Measurements from ENCODE around the gene SGPL1.

SGPL1 gene

DNA sequence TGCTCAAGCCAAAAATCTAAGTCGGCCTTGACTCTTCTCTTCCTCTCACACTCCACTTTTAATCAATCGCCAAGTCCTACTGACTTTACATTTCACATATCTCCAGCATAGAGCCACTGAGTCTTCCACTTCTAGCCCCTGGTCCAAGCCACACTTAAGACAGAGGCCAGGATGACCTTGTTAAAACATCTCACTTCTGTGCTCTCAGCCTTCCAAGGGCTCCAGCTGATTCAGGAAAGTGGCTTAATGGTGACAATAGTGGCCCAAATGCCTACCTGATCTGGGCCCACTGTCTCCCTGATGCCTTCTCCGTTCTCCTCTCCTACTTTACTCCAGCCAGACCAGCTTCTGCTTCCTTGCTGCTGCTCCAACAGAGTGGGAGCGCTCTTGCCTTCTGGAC, 35.0 kb upstream of the SGPL1 start:
- no peak for DNase-seq

DNA sequence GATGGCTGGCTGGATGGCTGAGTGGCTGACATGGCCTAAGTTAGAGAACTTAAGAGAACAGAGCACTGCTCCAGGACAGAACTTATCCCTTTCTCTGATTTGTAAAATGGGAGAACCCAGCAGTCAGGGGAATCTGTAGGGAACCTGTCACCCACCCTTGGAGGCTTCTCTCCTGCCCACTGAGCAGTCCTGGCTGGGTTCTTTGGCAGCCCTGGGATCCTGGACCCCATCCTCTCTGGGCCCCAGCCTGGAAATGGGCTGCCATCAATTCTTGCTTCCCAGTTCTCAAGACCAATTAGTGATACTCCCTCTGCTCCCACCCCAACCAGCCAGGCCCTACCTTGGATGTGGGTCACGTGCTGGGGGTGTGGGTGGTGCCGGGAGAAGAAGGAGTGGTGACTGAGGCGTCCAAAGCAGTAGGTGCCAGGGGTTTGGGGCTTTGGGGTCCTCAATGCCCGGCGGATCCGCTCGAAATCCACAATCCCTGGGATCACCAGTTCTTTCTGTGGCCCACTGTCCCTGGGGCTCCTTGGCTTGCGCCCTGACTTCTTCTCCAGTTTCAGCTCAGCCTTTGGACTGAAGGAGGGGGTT, 34.2 kb upstream of the SGPL1 start:
- no peak for DNase-seq

DNA sequence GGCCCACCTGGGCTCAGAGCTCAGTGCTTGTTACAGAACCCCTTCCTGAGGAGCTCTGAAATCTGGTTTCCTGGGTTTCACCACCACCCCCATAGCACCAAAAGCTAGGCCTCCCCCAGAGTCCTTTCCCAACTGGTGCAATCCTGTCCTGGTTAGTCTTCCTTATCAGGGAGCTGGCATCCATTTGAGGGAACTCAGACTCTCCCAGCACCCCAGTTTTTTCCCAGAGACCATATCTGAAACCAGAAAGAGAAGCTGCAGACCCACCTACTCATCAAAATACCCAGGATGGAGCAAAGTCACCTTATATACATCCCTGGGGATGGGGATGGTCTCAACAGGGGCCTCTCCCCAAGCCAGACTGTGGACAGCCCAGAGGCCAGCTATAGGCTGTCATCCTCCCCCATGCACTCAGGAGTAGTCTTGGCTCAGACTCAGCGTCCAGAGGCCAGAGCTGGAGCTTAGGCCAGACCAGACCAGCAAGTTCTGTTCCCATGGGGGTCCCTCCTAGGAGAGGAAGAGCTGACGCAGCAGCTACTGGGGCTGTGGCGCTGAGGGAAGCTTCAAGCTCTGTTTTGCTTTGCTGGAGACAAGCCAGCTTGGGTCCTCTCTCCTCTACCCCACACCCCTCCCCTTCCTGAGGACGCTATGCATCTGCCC, 33.5 kb upstream of the SGPL1 start:
- DNase-seq, result no peak

DNA sequence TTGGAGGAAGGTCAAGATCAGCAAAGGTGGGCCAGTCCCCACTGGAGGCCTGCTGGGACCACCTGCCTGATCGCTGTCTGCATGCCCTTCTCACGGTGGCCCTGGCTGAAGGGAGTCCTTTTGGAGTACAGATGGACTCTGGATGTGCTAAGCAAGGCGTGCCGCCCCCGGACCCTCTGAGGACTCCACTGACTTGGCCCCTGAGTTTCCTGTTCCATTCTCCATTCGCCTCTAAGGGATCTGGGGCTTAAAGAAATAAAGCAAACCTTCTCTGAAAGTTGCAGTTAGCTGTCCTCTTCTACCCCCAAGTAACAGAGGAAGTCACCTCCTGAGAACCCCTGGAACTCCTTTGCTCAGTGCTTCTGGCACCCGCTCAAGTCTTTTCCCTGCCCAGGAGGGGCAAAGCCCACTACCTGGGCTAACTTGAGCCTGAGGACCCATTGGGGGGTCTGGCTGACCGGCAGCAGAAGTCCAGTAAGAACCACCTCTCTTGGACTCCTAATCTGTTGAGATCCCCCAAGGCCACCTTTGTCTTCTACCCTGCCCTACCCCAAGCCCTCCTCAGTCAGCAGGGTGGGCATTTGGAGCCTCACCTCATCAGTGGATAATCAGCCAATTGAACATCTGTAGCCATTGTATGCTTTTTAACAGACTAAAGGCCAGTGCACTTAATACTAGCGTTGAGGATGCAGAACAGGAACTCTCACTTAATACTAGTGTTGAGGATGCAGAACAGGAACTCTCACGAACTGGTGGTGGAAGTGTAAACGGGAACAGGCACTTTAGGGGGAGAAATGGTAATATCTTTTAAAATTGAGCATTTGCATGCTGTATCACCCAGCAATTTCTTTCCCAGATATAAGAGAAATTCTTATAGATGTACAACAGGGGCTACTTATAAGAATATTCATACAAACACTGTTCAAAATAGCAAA, 32.7 kb upstream of the SGPL1 start:
- no peak for DNase-seq

DNA sequence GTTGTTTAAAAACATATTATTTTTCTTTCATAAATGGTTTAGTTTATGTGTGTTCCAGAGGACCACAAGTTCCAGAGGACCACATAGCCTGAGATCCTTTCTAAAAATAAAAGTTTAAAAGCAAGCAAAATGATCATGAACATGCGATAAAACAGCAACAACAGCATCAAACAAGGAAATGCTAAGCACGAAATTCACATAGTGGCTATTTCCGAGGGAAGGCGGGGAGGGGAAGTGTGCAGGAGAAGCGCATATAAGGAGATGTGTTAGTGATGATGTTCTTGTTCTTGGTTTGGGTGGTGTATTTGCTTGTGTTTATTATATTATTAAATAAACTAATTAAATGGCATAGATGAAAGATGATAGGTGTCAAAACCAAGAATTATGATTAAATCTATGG, 31.7 kb upstream of the SGPL1 start:
- no peak for DNase-seq

DNA sequence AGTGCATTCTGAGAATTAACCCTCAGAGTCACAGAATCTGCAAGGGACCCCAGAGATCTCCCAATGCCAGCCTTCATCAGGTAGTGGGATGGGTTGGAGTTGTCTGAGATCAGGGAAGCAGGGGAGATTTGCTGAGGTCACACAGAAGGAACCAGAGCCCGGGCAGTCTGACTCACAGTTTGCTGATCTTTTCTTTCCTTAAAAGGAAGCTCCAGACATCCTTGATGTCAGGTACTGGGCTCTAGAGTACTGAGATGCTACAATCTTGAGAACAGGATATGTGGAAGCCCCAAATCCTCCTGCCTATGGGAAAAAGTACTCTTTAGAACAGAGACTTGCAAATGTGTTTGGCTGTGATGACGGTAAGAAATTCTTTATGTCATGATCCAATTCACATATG, 31.3 kb upstream of the SGPL1 start:
- DNase-seq, result no peak

DNA sequence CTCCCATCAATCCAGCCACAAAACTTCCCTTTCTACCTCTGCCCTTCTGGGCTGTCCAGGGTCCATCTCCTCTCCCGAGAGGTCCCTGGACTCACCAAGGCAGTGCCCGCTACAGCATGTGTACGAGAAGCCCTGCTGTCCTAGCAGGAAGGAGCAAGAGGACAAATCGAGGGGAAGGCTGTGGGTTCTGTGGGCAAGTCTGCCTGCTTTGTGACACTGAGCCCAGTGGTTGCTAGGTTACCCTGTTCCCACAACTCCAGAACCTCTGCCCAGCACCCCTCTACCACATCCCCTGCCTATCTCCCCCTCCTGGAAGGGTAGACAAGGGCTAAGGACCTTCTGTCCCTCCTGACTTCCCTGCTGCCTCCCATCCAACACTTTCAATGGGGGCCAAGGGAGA, 30.6 kb upstream of the SGPL1 start, which contains the start of gene TBATA:
Gene TBATA (minus strand): TSS at position 188 of the 400 bp plus-strand sequence. CDS start 1,998 bp downstream, outside the sequence.
- no peak for DNase-seq

DNA sequence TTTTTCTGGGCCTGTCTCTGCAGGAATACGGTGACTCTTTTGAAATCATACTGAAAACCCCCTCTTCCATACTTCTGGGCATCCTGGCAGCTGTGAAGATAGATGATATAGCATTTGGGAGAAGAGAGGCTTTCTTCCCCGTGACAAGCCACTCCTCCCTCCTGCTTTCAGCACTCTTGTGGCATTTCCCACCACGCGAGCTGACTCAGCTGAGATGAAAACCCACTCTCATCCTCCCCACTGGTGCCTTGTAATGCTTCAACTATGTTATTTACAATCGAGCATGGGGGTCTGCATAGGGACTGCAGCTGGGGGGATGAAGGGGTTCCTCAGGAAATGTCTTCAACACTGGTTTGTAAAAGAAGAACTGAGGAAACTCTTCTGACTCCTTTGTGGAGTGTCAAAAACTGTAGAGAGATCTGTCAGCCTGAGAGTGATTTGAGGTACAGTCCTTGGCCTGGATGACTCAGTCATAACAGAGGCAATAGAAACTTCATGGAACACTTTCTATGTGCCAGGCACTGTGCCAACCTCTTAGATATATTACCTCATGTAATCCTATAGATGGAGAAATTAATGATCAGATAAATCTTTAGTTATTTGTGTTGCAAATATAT, 28.8 kb upstream of the SGPL1 start:
- DNase-seq, result peak; percentile 8

DNA sequence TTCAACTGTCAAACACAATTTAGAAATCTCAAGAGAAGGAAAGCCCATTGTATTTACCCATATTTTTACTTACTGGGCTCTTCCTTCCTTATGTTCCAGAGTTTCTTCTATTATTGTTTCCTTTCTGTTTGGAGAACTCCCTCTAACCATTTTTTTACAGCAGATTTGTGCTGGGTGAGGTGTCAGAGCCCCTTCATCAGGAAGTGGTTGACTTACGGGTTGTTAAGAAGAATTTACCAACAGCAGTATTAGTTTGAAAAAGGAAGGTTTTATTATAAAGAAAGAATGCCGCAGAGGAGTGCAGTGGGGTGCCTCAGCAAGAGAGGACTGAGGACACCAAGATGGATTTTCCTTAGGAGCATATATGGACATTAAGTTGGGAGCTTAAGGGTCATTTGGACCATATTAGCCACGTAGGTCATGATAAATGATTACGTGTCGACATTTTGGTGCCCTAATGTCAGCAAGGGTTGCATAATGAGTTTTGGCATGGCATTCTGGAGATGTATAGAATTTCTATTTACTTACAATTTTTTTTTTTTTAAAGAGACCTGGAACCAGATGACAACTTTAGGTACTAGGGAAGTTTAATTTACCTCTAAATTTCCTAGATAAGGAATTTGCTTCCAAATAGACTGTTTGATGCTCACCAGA, 24.2 kb upstream of the SGPL1 start:
- DNase-seq, result no peak

DNA sequence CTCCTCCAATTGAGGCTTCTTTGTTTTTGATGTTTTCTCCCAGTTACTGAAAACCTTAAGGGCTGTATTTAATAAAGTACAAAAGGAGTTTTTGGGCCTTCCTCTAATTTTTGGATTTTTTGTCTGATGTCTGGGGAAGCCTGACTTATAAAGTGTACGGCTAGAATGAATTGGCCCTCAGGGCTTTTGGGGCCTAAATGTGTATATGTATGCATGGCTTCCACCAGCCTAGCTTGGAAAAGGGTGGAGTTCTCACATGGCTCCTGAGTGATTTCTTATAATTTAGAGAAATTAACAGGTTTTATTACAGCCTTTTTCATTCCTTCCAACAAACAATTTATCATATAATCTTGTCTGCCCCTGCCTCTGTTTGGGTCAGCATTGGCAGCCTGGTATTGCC, 20.1 kb upstream of the SGPL1 start:
- DNase-seq, result no peak

DNA sequence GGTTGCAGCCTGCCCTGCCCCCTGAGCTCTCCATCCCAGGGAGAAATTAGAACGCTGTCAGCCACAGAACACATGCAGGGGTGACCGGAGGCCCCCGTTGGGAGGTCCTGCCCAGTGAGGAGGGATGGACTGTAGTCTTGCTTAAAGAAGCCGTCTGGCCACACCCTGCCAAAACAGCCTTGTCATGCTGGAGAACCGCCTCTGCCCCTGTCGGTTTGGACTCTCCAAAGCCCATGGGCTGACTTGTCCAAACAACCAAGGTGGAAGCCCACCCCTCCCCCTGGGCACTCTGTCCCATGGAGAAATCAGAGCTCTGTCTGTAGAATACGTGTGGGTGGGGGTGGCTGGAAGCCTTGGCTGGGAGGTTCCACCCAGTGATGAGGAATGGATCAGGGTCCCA, 17.9 kb upstream of the SGPL1 start:
- no peak for DNase-seq

DNA sequence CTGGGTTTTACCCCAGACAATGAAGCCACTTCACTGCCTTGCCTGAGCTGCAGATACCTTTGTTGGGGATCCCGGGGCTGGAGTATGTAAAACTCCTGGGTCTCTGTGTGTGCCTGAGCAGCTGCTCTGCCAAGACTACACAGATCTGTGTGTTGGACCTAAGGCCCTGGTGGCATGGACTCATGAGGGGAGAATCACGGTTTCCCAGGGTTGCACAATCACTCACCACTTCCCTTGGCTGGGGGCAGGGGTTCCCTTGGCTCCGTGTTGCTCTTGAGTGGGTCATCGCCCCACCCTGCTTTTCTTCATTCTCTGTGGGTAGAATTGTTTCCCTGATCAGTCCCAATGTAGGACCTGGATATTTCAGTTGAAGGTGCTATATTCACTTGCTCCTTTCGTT, 16.6 kb upstream of the SGPL1 start:
- no peak for DNase-seq

DNA sequence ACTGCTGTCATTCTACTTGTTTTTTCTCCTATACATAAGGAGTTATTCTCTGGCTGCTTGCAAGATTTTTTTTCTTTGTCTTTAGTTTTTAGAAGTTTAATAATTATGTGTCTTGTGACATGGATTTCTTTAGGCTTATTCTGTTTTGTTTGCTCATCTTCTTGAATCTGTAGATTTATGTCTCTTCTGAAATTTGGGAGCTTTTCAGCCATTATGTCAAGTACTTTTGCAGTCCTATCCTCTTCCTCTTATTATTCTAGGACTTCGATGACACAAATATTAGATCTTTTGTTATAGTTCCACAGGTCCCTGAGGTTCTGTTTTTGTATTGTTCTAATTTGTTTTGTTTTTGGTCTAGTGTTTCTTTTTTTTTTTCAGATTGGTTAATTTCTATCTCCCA, 13.9 kb upstream of the SGPL1 start:
- no peak for DNase-seq

DNA sequence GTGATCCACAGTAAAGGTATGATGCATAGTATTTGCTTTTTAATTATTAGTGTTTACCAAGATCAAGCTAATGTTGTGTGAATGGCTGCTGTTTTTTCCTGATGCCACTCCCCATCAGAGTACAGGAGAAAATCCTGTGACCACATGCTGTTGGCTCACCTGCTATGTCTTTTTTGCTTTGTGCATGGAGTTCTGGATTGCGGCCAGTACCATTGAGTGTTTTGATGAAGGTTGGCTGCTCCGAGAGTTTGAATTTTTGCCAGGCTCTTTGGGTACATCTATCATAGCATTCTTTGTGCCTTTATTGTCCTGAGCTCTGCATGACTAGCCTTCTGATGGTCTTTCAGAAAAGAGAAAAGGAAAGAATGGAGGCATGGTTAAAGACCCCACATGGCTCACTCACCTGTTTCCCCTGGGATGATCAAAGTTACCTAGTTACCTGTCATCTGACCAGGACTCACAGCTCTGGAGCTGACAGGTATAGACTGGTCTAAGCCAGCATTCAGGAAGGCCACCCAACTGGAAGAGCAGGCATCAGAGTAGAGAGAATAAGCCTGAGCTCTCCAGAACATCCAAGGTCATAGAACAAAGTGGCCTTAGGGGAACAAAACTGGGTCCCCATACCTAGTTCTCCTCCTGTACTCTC, 11.8 kb upstream of the SGPL1 start:
- no peak for DNase-seq

DNA sequence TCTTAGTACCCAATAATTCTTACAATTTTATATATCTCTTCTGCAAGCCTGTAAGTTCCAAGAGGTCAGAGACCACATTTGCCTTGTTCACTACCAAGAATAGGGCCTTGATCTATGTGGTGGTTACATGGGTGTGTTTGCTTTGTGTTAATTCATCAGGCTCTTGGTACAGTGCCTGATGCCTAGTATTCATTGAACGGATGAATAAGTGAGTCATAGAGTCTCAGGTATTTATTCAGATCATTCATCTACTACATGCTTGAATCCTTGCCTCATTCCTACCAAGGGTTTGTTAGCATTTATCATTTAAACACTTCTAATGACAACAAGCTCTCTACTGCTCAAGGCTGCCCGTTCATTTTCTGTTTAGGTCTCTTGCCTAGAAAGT, 11.3 kb upstream of the SGPL1 start:
- DNase-seq, result no peak

DNA sequence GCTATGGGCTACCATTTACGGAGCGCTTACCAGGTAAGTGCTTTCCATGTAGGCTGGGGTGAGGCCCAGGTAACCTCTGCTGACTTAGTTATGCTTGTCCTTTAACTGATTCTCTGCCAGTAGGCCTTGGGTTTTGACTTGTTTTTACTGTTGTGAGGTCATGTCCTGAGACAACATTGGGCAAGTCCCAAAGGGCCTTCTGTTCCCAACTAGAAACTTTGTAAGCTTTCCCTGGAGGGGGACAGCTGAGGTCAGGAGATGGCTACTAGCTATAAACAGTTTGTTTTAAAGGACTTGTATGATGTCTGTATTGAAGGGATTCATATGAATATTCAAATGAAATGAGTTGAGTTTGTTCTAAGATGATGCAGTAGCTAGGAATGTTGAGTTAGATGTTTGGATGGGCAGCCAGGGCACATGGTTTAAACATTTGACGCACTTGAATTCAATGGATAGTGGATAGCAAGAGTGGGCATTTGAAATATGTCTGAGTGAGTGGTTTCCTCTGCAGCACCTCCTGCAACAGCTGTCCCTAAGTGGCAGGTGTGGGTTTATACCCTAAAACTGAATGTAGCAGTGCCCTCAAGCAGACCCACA, 10.0 kb upstream of the SGPL1 start:
- no peak for DNase-seq

DNA sequence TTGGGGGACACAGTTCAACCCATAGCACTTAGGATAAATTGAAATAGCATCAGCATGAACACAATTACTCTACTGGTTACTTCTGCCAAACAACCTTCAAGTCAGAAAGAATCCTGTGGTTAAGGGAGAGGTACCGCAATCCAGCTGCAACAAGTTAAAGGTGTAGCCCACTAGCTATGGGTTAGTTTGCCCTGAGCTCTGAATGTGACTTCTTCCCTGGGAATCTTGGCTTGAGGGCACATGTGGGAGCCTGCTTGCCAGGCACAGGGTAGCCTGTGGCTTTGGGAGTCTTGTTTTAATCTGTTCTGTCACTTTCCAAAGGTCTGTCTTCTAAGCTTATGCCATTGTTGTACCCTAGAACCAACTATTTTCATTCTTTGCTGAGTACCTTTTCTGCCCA, 8.9 kb upstream of the SGPL1 start:
- DNase-seq, result no peak

DNA sequence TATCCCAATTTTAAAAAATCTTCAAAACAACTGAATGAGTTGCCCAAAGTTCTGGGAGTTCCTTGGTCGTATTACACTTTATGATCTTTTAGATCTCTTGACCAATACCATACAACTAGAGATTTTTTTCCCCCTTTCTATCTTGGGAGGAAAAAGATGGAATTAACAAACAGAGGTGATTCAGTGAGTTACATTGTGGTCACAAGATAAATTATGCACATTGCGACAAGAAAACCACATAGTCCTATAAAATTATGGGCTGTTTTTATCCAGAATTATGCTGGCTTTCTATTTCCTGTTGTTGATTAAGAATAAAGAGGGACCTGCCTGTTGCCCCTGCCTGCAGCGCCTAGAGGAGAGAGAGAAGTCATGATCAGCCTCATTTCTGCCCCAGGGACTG, 8.2 kb upstream of the SGPL1 start:
- DNase-seq, result no peak

DNA sequence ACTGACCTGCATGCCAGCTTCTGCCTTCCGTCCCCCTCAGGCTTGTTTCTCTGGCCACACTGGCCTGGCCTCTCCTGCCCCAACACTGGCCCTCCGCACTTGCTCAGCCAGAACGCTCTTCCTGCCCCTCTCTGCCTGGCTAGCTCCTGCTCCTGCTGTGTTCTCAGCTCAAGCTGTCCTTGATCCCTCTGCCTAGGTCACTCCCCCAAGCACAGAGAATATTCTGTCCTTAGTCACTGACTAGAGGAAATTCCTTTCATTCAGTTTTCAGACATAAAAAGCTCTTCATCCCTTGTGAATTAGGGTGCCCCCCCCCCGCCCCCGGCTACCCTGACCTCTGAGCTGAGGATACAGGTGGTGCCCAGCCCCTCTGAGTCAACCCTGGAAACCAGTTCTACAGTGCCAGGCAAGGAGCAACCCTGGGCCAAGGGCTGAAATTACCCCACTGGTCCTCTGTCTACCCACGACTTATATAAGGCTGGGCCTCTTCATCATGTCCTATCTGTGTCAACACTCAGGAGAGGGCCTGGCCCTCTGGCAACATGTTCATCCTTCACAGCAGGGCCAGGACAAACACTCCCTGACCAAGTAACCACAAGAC, 6.6 kb upstream of the SGPL1 start:
- no peak for DNase-seq

DNA sequence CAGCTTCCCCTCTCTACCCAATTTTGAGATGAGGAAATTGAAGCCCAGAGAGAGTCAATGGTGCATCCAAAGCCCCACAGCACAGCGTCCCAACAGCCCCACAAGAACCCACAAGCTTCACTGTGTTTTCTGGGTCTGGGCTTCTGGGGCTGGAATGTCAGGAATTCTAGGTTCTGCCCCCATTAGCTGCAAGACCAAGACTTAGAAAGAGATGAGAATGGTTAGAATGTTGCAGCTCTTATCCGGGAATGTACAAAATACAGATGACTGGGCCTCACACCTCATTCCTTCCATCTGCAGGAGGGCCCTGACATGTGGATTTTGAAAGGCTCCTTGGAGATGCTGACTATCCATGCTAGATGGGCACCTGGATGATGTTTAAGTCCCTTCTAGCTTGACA, 6.0 kb upstream of the SGPL1 start:
- DNase-seq, result no peak

DNA sequence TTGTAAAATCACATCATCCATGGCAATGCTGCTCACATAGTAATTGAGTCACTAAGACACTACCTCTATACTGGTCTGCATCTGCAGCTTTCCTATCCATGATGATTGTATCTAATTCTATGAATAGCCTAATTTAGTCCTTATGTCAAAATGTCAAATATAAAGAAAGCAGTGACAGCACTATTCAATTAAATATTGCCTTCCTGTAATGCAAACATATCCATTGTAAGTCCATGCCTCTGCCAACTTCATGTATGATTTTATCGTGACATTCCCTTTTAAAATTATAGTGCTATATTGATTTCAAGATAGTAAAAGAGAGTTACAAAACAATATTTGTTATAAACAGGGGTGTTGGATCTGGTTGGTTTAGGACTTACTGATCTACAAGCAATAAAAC, 4.8 kb upstream of the SGPL1 start:
- DNase-seq, result no peak

DNA sequence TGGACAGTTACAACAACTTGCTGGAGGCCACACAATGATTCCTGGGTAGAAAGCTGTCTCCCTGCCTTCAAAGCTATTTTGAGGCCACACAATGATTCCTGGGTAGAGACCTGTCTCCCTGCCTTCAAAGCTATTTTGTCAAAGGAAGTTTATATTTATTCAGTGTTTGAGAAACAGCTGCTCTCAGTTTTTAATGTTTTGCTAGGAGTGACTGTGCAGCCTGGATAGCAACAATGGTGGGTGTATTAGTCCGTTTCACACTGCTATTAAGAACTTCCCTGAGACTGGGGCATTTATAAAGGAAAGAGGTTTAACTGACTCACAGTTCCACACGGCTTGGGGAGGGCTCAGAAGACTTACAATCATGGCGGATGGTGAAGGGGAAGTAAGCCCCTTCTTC, 3.9 kb upstream of the SGPL1 start:
- DNase-seq, result no peak
